HFFc6 (cell line): Measurements from ENCODE around the gene PADI1. TPM values are rescaled to one million over a fixed set of nuclear protein-coding genes. Genes with fewer than 3 reads are reported as not detected.

Source experiments
- DNase-seq: peaks from one replicate; pipeline ENCODE4 v3.0.0-alpha.2; 2018
- H3K27ac Mint-ChIP-seq: 2 replicates; pipeline ENCODE4 v1.8.0; 2020; ENCODE audit warnings: mild to moderate bottlenecking, mixed read lengths
- H3K27me3 Mint-ChIP-seq: 2 replicates; pipeline ENCODE4 v1.8.0; 2021; ENCODE audit warnings: mild to moderate bottlenecking, moderate library complexity, mixed read lengths; ENCODE audit not compliant: insufficient read depth
- H3K36me3 Mint-ChIP-seq: 2 replicates; pipeline ENCODE4 v1.8.0; 2021; ENCODE audit warnings: low read depth, mixed read lengths
- H3K4me1 Mint-ChIP-seq: 2 replicates; pipeline ENCODE4 v1.8.0; 2020; ENCODE audit warnings: low read depth, mixed read lengths
- H3K4me3 Mint-ChIP-seq: 2 replicates; pipeline ENCODE4 v1.8.0; 2020; ENCODE audit warnings: mild to moderate bottlenecking, moderate library complexity, mixed read lengths
- H3K9me3 Mint-ChIP-seq: 2 replicates; pipeline ENCODE4 v1.8.0; 2020; ENCODE audit warnings: mild to moderate bottlenecking, mixed read lengths
- total RNA-seq, 6 experiments: library from RNA; stranded (reverse); fragmentation: NEBNext Ultra II Directional; extraction: Animal tissue kit (Norgen Biotek cat#: 25700); gene quantifications; 2 replicates in 1 of 6; 3 replicates in 5 of 6; pipeline ENCODE4 v1.2.3, GENCODE V29; 2021
- TF ChIP-seq, protein P1 (sequence below): fragments of 200-600 bp; sonication (generic); IDR thresholded peaks from 2 replicates; pipeline ENCODE4 v1.5.0; 2021; ENCODE audit warnings: antibody characterized with exemption, mild to moderate bottlenecking

PADI1 gene
- total RNA-seq, 6 experiments from 2014 or later: 0.11 to 0.95 (median 0.22) TPM; not detected in 1

DNA sequence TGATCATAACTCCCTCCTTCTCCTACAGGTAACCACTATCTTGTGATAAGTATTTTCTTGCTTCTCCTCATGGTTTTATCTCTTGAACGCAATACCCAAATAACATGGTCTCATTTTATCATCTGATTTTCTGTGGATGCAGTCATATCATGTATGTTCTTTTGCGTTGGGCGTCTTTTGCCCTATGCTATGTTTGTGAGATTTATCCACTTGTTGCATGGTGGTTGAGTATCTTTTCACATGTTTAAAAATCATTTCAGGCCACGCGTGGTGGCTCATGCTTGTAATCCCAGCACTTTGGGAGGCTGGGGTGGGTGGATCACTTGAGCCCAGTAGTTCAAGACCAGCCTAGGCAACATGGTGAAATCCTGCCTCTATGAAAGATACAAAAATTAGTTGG is 59.5 kb downstream of the PADI1 start:
- Mint-ChIP-seq H3K27ac (no peak overlapping the region), H3K4me3 (no peak overlapping the region), H3K27me3 (peaks cover 2% of the 10 kb centered on the region), H3K36me3 (no peaks in the 10 kb centered on the region), H3K9me3 (no peaks in the 10 kb centered on the region), H3K4me1 (peaks cover 16% of the 10 kb centered on the region)
- TF ChIP-seq, protein P1, sequence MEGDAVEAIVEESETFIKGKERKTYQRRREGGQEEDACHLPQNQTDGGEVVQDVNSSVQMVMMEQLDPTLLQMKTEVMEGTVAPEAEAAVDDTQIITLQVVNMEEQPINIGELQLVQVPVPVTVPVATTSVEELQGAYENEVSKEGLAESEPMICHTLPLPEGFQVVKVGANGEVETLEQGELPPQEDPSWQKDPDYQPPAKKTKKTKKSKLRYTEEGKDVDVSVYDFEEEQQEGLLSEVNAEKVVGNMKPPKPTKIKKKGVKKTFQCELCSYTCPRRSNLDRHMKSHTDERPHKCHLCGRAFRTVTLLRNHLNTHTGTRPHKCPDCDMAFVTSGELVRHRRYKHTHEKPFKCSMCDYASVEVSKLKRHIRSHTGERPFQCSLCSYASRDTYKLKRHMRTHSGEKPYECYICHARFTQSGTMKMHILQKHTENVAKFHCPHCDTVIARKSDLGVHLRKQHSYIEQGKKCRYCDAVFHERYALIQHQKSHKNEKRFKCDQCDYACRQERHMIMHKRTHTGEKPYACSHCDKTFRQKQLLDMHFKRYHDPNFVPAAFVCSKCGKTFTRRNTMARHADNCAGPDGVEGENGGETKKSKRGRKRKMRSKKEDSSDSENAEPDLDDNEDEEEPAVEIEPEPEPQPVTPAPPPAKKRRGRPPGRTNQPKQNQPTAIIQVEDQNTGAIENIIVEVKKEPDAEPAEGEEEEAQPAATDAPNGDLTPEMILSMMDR: no peak
- DNase-seq: no peak

DNA sequence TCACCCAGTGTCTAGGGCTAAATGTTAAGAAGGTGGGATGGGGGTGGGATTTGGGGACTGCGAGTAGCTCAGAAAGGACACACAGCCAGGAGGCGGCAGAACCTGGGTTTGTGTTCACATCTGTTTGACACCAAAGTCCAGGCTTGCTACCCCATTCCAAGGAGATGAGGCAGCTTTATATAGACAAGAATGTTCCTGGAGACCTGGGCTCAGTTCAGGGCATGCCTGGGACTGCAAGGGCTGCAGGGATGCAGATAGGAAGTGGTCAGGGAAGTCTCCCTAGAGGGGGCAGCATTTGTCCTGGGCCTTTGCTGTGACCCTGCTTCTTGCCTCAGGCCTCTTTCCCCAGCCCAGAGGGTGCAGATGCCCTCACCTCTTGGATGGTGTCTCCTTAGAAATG is 60.2 kb downstream of the PADI1 start:
- Mint-ChIP-seq H3K27me3 (no peaks in the 10 kb centered on the region; the same call in 1 of the 2 replicates), H3K9me3 (no peaks in the 10 kb centered on the region), H3K36me3 (no peaks in the 10 kb centered on the region), H3K4me1 (peaks cover 14% of the 10 kb centered on the region), H3K27ac (0 out of 2 replicates have a peak overlapping the region, but pooled peaks have one; percentile 22), H3K4me3 (no peak overlapping the region)
- peak; percentile 36 for DNase-seq
- TF ChIP-seq, protein P1: no peak; the same call in 1 of the 2 replicates

DNA sequence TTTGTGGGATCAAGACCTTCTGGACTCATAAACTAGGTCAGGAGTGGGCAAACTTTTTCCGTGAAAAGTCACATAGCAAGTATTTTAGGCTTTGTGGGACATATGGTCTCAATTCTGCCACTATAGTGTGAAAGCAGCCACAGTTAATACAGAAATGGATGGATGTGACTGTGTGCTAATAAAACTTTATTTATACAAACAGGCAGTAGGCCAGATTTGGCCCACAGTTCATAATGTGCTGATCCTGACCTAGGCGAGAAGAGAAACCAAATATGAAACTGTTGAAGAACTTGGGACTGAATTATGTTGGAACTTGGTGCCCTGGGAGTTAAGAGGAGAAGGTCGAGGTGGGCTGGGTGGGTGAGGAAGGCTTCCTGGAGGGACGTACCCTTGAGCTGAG is 61.0 kb downstream of the PADI1 start:
- no peak for DNase-seq
- Mint-ChIP-seq H3K36me3 (no peaks in the 10 kb centered on the region), H3K9me3 (no peaks in the 10 kb centered on the region), H3K27me3 (peaks cover 2% of the 10 kb centered on the region; the same call in 1 of the 2 replicates), H3K4me3 (no peak overlapping the region), H3K27ac (no peak overlapping the region), H3K4me1 (peaks cover 14% of the 10 kb centered on the region)
- TF ChIP-seq, protein P1: no peak

DNA sequence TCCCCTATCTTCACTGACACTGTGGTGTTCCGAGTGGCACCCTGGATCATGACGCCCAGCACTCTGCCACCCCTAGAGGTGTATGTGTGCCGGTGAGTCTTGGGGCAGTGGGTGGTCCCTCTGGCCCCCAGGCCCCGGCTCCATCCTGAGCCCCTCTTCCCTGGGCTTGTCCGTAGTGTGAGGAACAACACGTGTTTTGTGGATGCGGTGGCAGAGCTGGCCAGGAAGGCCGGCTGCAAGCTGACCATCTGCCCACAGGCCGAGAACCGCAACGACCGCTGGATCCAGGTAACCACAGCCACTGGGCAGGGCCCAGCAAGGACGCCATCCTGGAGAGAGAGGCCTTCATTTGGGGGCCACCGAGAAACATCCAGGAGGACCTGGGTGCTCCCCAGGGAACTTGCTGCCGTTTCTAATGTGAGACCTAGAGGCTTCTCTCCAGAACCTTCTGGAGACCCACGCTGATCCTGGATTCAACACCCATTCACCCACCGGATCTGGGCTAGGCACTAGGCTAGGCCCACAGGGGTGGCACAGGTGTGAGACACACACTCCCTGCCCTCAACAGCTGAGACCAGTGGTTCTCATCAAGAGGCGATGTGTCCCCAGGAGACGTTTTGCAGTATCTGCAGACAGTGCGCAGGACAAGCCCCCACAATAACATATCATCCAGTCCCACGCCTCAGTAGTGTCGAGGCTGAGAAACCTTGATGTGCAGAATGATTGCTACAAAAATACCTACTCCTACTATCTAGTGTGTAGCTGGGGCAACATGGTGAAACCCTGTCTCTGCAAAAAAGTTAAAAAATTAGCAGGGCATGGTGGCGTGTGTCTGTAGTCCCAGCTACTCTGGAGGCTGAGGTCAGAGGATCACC is 66.2 kb downstream of the PADI1 start:
- TF ChIP-seq, protein P1: no peak
- Mint-ChIP-seq H3K4me1 (no peaks in the 10 kb centered on the region), H3K36me3 (no peaks in the 10 kb centered on the region), H3K27me3 (peaks cover 2% of the 10 kb centered on the region; the same call in 1 of the 2 replicates), H3K27ac (no peak overlapping the region), H3K4me3 (no peak overlapping the region), H3K9me3 (no peaks in the 10 kb centered on the region)
- DNase-seq: no peak

DNA sequence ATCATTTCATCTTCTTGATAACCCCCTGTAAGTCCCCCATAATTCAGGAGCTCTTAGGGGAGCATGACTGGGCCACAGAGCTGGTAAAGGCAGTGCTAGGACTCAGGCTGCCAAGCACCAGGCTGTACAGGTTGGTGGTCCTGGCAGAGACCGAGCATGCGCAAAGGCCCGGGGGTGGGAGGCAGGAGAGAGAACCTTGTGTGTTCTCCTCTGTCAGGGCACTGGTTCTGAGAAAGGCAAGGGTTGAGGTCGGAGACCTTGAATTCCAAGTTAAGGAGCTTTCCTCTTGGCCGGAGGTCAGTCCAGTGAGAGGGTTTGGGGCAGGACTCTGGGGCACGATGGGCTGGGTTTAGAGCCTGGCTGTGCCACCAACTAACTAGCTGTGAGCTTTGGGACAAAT is 67.1 kb downstream of the PADI1 start:
- Mint-ChIP-seq H3K4me3 (no peak overlapping the region), H3K27ac (no peak overlapping the region), H3K9me3 (no peaks in the 10 kb centered on the region), H3K27me3 (peaks cover 2% of the 10 kb centered on the region; the same call in 1 of the 2 replicates), H3K36me3 (no peaks in the 10 kb centered on the region), H3K4me1 (no peaks in the 10 kb centered on the region)
- TF ChIP-seq, protein P1: no peak
- no peak for DNase-seq
